ENCODE measurements around the gene HLA-DPB1.

HLA-DPB1 gene

DNA sequence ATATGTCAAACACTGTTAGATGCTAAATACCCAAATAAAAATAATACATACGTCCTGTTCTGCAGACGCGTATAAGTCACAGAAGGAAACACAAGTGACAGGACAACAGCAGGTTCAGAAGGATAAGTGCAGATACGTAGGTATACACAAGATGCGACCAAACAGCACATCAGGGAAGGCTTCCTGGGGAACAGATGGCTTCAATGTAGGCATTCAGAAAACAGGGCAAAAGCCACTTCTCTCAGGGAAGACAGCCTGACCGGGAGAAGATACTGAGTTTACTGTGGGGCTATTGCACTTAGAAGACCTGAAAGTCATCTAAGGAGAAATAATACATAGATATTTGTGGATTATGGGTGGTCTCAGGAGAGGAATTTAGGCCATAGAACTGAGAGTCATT, 4.2 kb upstream of the HLA-DPB1 start:
- H3K4me3 ChIP-seq (ENCODE audit: insufficient read depth in 1 of 2, low read depth in 1 of 2, low read length in 2 of 2) = no peak overlapping the region
- no peak overlapping the region for H3K14ac ChIP-seq (ENCODE audit: low read length in 2 of 2)
- H2BK5ac ChIP-seq (ENCODE audit: low read depth, low read length, poor library complexity, severe bottlenecking) = no peak overlapping the region
- H2AK5ac ChIP-seq (ENCODE audit: low read length, severe bottlenecking) = no peak overlapping the region
- WGBS = 90% methylated on average over 6 of the region's 6 CpGs
- H4K8ac ChIP-seq (ENCODE audit: low read length) = no peak overlapping the region
- H3K18ac ChIP-seq (ENCODE audit: low read depth in 1 of 2, low read length in 2 of 2) = no peak overlapping the region
- no peak overlapping the region for H4K91ac ChIP-seq (ENCODE audit: low read length)
- H3K9ac ChIP-seq (ENCODE audit: low read length) = no peak overlapping the region
- no peaks in the 10 kb centered on the region for H3K9me3 ChIP-seq (ENCODE audit: control insufficient read depth, low read length)
- H3K27me3 ChIP-seq (ENCODE audit: control insufficient read depth in 1 of 2, insufficient read depth in 1 of 2, low read length in 2 of 2) = peaks cover 0 to 8% of the 10 kb centered on the region in 2 experiments
- no peak overlapping the region for H2BK15ac ChIP-seq (ENCODE audit: low read depth, poor library complexity, severe bottlenecking)
- no peak overlapping the region for H2AFZ ChIP-seq (ENCODE audit: low read depth, low read length)
- DNase-seq = no peak
- no peak overlapping the region for H3K23ac ChIP-seq (ENCODE audit: low read length in 2 of 2)
- H3K4me2 ChIP-seq (ENCODE audit: low read length, poor library complexity, severe bottlenecking) = no peak overlapping the region
- H3K27ac ChIP-seq (ENCODE audit: low read length, poor library complexity, severe bottlenecking) = no peak overlapping the region
- no peak overlapping the region for H2BK120ac ChIP-seq (ENCODE audit: low read depth, low read length)
- no peak overlapping the region for H2BK12ac ChIP-seq (ENCODE audit: low read length in 2 of 2)
- no peaks in the 10 kb centered on the region for H3K4me1 ChIP-seq (ENCODE audit: control insufficient read depth, insufficient read depth, low read depth, low read length)
- peaks cover 0 to 43% of the 10 kb centered on the region in 2 experiments for H3K36me3 ChIP-seq (ENCODE audit: control insufficient read depth in 1 of 2, insufficient read depth in 2 of 2, low read depth in 1 of 2, low read length in 2 of 2)
- no peaks in the 10 kb centered on the region for H3K79me1 ChIP-seq (replicated peaks; ENCODE audit: low read length, poor library complexity, severe bottlenecking)
- H3K4ac ChIP-seq (ENCODE audit: low read depth in 1 of 2, low read length in 2 of 2) = no peak overlapping the region

DNA sequence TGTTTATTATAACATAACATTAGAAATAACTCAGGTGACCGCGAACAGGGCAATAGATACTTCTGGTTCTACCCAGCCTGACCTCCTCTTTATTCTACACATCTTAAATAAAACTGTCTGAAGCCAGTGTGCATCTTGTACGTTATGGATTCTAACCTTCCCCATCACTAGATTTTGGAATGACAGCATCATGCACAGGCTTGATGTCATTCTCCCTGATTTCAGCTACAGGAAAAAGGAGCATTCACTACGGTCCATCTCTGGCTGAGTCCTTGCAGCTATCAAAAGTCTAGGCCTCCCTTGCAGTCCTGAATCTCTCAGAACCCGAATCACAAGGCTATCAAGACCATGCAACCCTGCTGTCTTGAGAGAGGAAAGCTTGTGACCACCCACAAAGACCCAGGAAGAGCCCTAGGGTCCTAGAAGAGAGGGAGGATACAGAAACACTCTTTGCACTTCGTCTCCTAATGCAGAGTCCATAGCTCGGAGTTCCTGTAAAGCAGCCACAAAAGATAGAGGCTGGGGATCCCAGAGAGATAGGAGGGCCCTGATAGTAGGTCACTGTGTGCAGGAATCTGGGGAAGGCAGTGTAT, 3.2 kb upstream of the HLA-DPB1 start:
- Histone ChIP-seq H2BK120ac (ENCODE audit: low read depth, low read length) (no peak overlapping the region), H2BK5ac (ENCODE audit: low read depth, low read length, poor library complexity, severe bottlenecking) (no peak overlapping the region), H3K9ac (ENCODE audit: low read length) (peak overlapping the region; percentile 91), H2AFZ (ENCODE audit: low read depth, low read length) (no peak overlapping the region), H2AK5ac (ENCODE audit: low read length, severe bottlenecking) (no peak overlapping the region), H3K4me2 (ENCODE audit: low read length, poor library complexity, severe bottlenecking) (no peak overlapping the region), H3K79me1 (replicated peaks; ENCODE audit: low read length, poor library complexity, severe bottlenecking) (no peaks in the 10 kb centered on the region), H3K27ac (ENCODE audit: low read length, poor library complexity, severe bottlenecking) (no peak overlapping the region), H3K36me3 (ENCODE audit: control insufficient read depth in 1 of 2, insufficient read depth in 2 of 2, low read depth in 1 of 2, low read length in 2 of 2) (peaks cover 0 to 33% of the 10 kb centered on the region in 2 experiments), H3K4me3 (ENCODE audit: insufficient read depth in 1 of 2, low read depth in 1 of 2, low read length in 2 of 2) (peak overlapping the region in 1 of 2 experiments; percentile 79), H3K23ac (ENCODE audit: low read length in 2 of 2) (no peak overlapping the region), H2BK12ac (ENCODE audit: low read length in 2 of 2) (no peak overlapping the region), H2BK15ac (ENCODE audit: low read depth, poor library complexity, severe bottlenecking) (no peak overlapping the region), H3K9me3 (ENCODE audit: control insufficient read depth, low read length) (no peaks in the 10 kb centered on the region), H4K91ac (ENCODE audit: low read length) (no peak overlapping the region), H3K4ac (ENCODE audit: low read depth in 1 of 2, low read length in 2 of 2) (no peak overlapping the region), H4K8ac (ENCODE audit: low read length) (no peak overlapping the region), H3K14ac (ENCODE audit: low read length in 2 of 2) (no peak overlapping the region), H3K4me1 (ENCODE audit: control insufficient read depth, insufficient read depth, low read depth, low read length) (no peaks in the 10 kb centered on the region), H3K18ac (ENCODE audit: low read depth in 1 of 2, low read length in 2 of 2) (no peak overlapping the region), H3K27me3 (ENCODE audit: control insufficient read depth in 1 of 2, insufficient read depth in 1 of 2, low read length in 2 of 2) (peaks cover 0 to 8% of the 10 kb centered on the region in 2 experiments)
- 82% methylated on average over 7 of the region's 7 CpGs for WGBS
- no peak for DNase-seq

DNA sequence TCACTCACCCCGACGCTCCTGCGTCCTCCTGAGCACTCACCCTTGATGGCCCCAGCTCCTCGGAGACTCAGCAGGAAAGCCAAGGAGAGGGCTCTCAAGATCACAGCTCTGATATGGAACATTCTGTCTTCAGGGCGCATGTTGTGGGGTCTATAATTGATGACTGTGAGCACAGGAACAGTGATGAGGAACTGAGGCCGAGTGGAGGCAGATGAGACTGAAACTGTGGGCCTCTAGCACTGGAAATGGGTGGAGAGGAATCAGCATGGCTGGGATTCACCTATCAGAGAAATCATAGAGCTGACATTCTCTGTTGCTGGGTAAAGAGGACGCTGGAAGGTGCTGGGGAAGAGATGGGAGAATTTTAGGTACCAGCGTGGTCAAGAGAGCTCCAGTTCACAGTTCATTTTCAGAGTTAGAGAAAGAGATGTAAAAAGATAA, 2.3 kb upstream of the HLA-DPB1 start, which contains the start of gene HLA-DPA1:
TSS of gene HLA-DPA1 (minus strand) at position 219 of the 441 bp plus-strand sequence.
- Histone ChIP-seq H3K9me3 (ENCODE audit: control insufficient read depth, low read length) (no peaks in the 10 kb centered on the region), H2BK120ac (ENCODE audit: low read depth, low read length) (no peak within 1 kb of the TSS), H3K9ac (ENCODE audit: low read length) (peak within 1 kb of the TSS; percentile 91), H3K4me1 (ENCODE audit: control insufficient read depth, insufficient read depth, low read depth, low read length) (no peaks in the 10 kb centered on the region), H3K23ac (ENCODE audit: low read length in 2 of 2) (no peak within 1 kb of the TSS), H3K27me3 (ENCODE audit: control insufficient read depth in 1 of 2, insufficient read depth in 1 of 2, low read length in 2 of 2) (peaks cover 0 to 8% of the 10 kb centered on the region in 2 experiments), H3K14ac (ENCODE audit: low read length in 2 of 2) (no peak within 1 kb of the TSS), H2AFZ (ENCODE audit: low read depth, low read length) (no peak within 1 kb of the TSS), H2BK5ac (ENCODE audit: low read depth, low read length, poor library complexity, severe bottlenecking) (no peak within 1 kb of the TSS), H2BK15ac (ENCODE audit: low read depth, poor library complexity, severe bottlenecking) (no peak within 1 kb of the TSS), H3K27ac (ENCODE audit: low read length, poor library complexity, severe bottlenecking) (no peak within 1 kb of the TSS), H3K4ac (ENCODE audit: low read depth in 1 of 2, low read length in 2 of 2) (no peak within 1 kb of the TSS), H3K79me1 (replicated peaks; ENCODE audit: low read length, poor library complexity, severe bottlenecking) (no peaks in the 10 kb centered on the region), H2AK5ac (ENCODE audit: low read length, severe bottlenecking) (no peak within 1 kb of the TSS), H3K4me3 (ENCODE audit: insufficient read depth in 1 of 2, low read depth in 1 of 2, low read length in 2 of 2) (peak within 1 kb of the TSS in 1 of 2 experiments; percentile 79), H3K4me2 (ENCODE audit: low read length, poor library complexity, severe bottlenecking) (no peak within 1 kb of the TSS), H2BK12ac (ENCODE audit: low read length in 2 of 2) (no peak within 1 kb of the TSS), H3K36me3 (ENCODE audit: control insufficient read depth in 1 of 2, insufficient read depth in 2 of 2, low read depth in 1 of 2, low read length in 2 of 2) (peaks cover 0 to 24% of the 10 kb centered on the region in 2 experiments), H3K18ac (ENCODE audit: low read depth in 1 of 2, low read length in 2 of 2) (no peak within 1 kb of the TSS), H4K8ac (ENCODE audit: low read length) (no peak within 1 kb of the TSS), H4K91ac (ENCODE audit: low read length) (no peak within 1 kb of the TSS)
- WGBS = 68% methylated on average over 8 of the region's 8 CpGs
- DNase-seq = peak; percentile 28

DNA sequence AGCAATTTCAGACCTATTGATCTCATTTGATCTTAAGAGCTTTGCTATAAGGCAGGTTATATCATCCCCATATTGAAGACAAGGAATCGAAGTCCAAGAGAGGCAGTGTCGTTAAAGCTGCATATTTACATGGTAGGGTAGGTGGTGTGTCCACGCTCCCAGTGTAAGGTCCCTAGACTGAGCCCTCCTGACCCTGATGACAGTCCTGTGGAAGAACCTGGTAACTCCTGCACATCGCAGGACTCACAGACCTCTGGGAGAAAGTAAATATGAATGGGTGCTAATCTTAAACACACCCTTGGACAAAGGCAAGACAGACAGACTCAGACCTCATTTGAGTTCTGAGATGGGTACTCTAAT, 602 bp upstream of the HLA-DPB1 start:
- Histone ChIP-seq H2BK120ac (ENCODE audit: low read depth, low read length) (no peak overlapping the region), H4K91ac (ENCODE audit: low read length) (no peak overlapping the region), H3K9me3 (ENCODE audit: control insufficient read depth, low read length) (no peaks in the 10 kb centered on the region), H3K27me3 (ENCODE audit: control insufficient read depth in 1 of 2, insufficient read depth in 1 of 2, low read length in 2 of 2) (peaks cover 0 to 8% of the 10 kb centered on the region in 2 experiments), H3K9ac (ENCODE audit: low read length) (peak overlapping the region; percentile 29), H3K4me1 (ENCODE audit: control insufficient read depth, insufficient read depth, low read depth, low read length) (no peaks in the 10 kb centered on the region), H2BK15ac (ENCODE audit: low read depth, poor library complexity, severe bottlenecking) (no peak overlapping the region), H3K36me3 (ENCODE audit: control insufficient read depth in 1 of 2, insufficient read depth in 2 of 2, low read depth in 1 of 2, low read length in 2 of 2) (peaks cover 0 to 7% of the 10 kb centered on the region in 2 experiments), H2BK12ac (ENCODE audit: low read length in 2 of 2) (no peak overlapping the region), H3K23ac (ENCODE audit: low read length in 2 of 2) (no peak overlapping the region), H2AFZ (ENCODE audit: low read depth, low read length) (no peak overlapping the region), H3K4me2 (ENCODE audit: low read length, poor library complexity, severe bottlenecking) (no peak overlapping the region), H2AK5ac (ENCODE audit: low read length, severe bottlenecking) (no peak overlapping the region), H3K79me1 (replicated peaks; ENCODE audit: low read length, poor library complexity, severe bottlenecking) (no peaks in the 10 kb centered on the region), H3K4ac (ENCODE audit: low read depth in 1 of 2, low read length in 2 of 2) (no peak overlapping the region), H3K14ac (ENCODE audit: low read length in 2 of 2) (no peak overlapping the region), H3K4me3 (ENCODE audit: insufficient read depth in 1 of 2, low read depth in 1 of 2, low read length in 2 of 2) (no peak overlapping the region), H4K8ac (ENCODE audit: low read length) (no peak overlapping the region), H2BK5ac (ENCODE audit: low read depth, low read length, poor library complexity, severe bottlenecking) (no peak overlapping the region), H3K27ac (ENCODE audit: low read length, poor library complexity, severe bottlenecking) (no peak overlapping the region), H3K18ac (ENCODE audit: low read depth in 1 of 2, low read length in 2 of 2) (no peak overlapping the region)
- no peak for DNase-seq
- 74% methylated on average over 3 of the region's 4 CpGs for WGBS

Measured in mesenchymal stem cell (in vitro differentiated cells and primary cell).